NCI-H187 treated with DMSO at 0.1 percent for 48 hours (cell line): Measurements from ENCODE around the gene UTP4.
"Not testable (repeated sequence)": the region's sequence is repeated elsewhere in the genome, so short reads cannot be mapped to it uniquely, and the experiment has no call there.

ENCODE experiments used
- DNase-seq: peaks from one replicate; lab custom pipeline; 2025; lab: John Stamatoyannopoulos, UW

UTP4 gene

GRCh38 chr16:69110406-69110805, 22.0 kb upstream of the UTP4 start:
- no peak for DNase-seq

GRCh38 chr16:69111216-69111875, 21.1 kb upstream of the UTP4 start:
- no peak for DNase-seq

GRCh38 chr16:69111876-69112230, 20.6 kb upstream of the UTP4 start:
- DNase-seq, result no peak

GRCh38 chr16:69112285-69113129, 19.9 kb upstream of the UTP4 start:
- no peak for DNase-seq

GRCh38 chr16:69113216-69113615, 19.2 kb upstream of the UTP4 start:
- DNase-seq, result no peak

- no peak for DNase-seq
These were observed 18.0 kb upstream of the UTP4 start for GRCh38 chr16:69114346-69114975.

GRCh38 chr16:69114976-69115355, 17.5 kb upstream of the UTP4 start:
- DNase-seq, result no peak

GRCh38 chr16:69115361-69115760, 17.1 kb upstream of the UTP4 start:
- DNase-seq, result no peak

- DNase-seq, result no peak
These were observed 16.6 kb upstream of the UTP4 start for GRCh38 chr16:69115837-69116236.

- DNase-seq, result no peak
These were observed 16.1 kb upstream of the UTP4 start for GRCh38 chr16:69116256-69116875.

GRCh38 chr16:69116906-69117305, 15.5 kb upstream of the UTP4 start:
- no peak for DNase-seq

- no peak for DNase-seq
These were observed 14.0 kb upstream of the UTP4 start for GRCh38 chr16:69118468-69118867.

- no peak for DNase-seq
These were observed 13.5 kb upstream of the UTP4 start for GRCh38 chr16:69118994-69119393.

- DNase-seq, result no peak
These were observed 12.9 kb upstream of the UTP4 start for GRCh38 chr16:69119536-69119935.

GRCh38 chr16:69120096-69120664, 12.3 kb upstream of the UTP4 start:
- no peak for DNase-seq

- DNase-seq, result no peak
These were observed 8.5 kb upstream of the UTP4 start for GRCh38 chr16:69123910-69124309.

GRCh38 chr16:69124406-69124805, 8.0 kb upstream of the UTP4 start:
- DNase-seq, result not testable (repeated sequence)

GRCh38 chr16:69124961-69125360, 7.5 kb upstream of the UTP4 start:
- not testable (repeated sequence) for DNase-seq

- no peak for DNase-seq
These were observed 6.2 kb upstream of the UTP4 start for GRCh38 chr16:69126221-69126620.

GRCh38 chr16:69126801-69127200, 5.6 kb upstream of the UTP4 start:
- DNase-seq, result not testable (repeated sequence)

- DNase-seq, result no peak
These were observed 4.4 kb upstream of the UTP4 start for GRCh38 chr16:69127966-69128510.

- DNase-seq, result no peak
These were observed 2.0 kb upstream of the UTP4 start for GRCh38 chr16:69130461-69130860.
